ENCODE results near the gene VAV3.

The VAV3 gene

GRCh38 chr1:107544285-107544684, 420.7 kb downstream of the VAV3 start:
- Histone ChIP-seq H3K27ac (ENCODE audit: low read depth, low read length) (no peak overlapping the region), H3K4me1 (ENCODE audit: control insufficient read depth, insufficient read depth, low read length, unreplicated experiment) (no peaks in the 10 kb centered on the region), H3K36me3 (ENCODE audit: insufficient read depth, low read length) (no peaks in the 10 kb centered on the region), H2AFZ (ENCODE audit: low read length, unreplicated experiment) (no peak overlapping the region), H3K79me2 (ENCODE audit: control insufficient read depth, insufficient read depth, low read length, unreplicated experiment) (no peaks in the 10 kb centered on the region), H3K4me3 (ENCODE audit: low read depth, low read length) (no peak overlapping the region), H3K27me3 (ENCODE audit: insufficient read depth, low read length) (no peaks in the 10 kb centered on the region)

GRCh38 chr1:107541412-107541811, 423.6 kb downstream of the VAV3 start:
- Histone ChIP-seq H3K4me1 (ENCODE audit: control insufficient read depth, insufficient read depth, low read length, unreplicated experiment) (no peaks in the 10 kb centered on the region), H2AFZ (ENCODE audit: low read length, unreplicated experiment) (no peak overlapping the region), H3K36me3 (ENCODE audit: insufficient read depth, low read length) (no peaks in the 10 kb centered on the region), H3K27ac (ENCODE audit: low read depth, low read length) (no peak overlapping the region), H3K27me3 (ENCODE audit: insufficient read depth, low read length) (no peaks in the 10 kb centered on the region), H3K4me3 (ENCODE audit: low read depth, low read length) (no peak overlapping the region), H3K79me2 (ENCODE audit: control insufficient read depth, insufficient read depth, low read length, unreplicated experiment) (no peaks in the 10 kb centered on the region)

- no peaks in the 10 kb centered on the region for H3K36me3 ChIP-seq (ENCODE audit: insufficient read depth, low read length)
- H3K27me3 ChIP-seq (ENCODE audit: insufficient read depth, low read length) = no peaks in the 10 kb centered on the region
- H3K4me1 ChIP-seq (ENCODE audit: control insufficient read depth, insufficient read depth, low read length, unreplicated experiment) = no peaks in the 10 kb centered on the region
- no peak overlapping the region for H3K27ac ChIP-seq (ENCODE audit: low read depth, low read length)
- no peaks in the 10 kb centered on the region for H3K79me2 ChIP-seq (ENCODE audit: control insufficient read depth, insufficient read depth, low read length, unreplicated experiment)
- no peak overlapping the region for H2AFZ ChIP-seq (ENCODE audit: low read length, unreplicated experiment)
- H3K4me3 ChIP-seq (ENCODE audit: low read depth, low read length) = no peak overlapping the region
These were observed 426.5 kb downstream of the VAV3 start for GRCh38 chr1:107538502-107538901.

- H2AFZ ChIP-seq (ENCODE audit: low read length, unreplicated experiment) = no peak overlapping the region
These were observed 428.7 kb downstream of the VAV3 start for GRCh38 chr1:107536266-107536665.

GRCh38 chr1:107535091-107535490, 429.9 kb downstream of the VAV3 start:
- no peak overlapping the region for H2AFZ ChIP-seq (ENCODE audit: low read length, unreplicated experiment)
- 0 out of 2 replicates have a peak, but pooled peaks cover 4% of the 10 kb centered on the region for H3K27me3 ChIP-seq (ENCODE audit: insufficient read depth, low read length)
- H3K27ac ChIP-seq (ENCODE audit: low read depth, low read length) = no peak overlapping the region
- H3K4me1 ChIP-seq (ENCODE audit: control insufficient read depth, insufficient read depth, low read length, unreplicated experiment) = no peaks in the 10 kb centered on the region
- H3K4me3 ChIP-seq (ENCODE audit: low read depth, low read length) = no peak overlapping the region
- no peaks in the 10 kb centered on the region for H3K79me2 ChIP-seq (ENCODE audit: control insufficient read depth, insufficient read depth, low read length, unreplicated experiment)
- H3K36me3 ChIP-seq (ENCODE audit: insufficient read depth, low read length) = no peaks in the 10 kb centered on the region

More at GRCh38 chr1:107536266-107536665, 428.7 kb downstream of the VAV3 start:
- Histone ChIP-seq H3K4me3 (ENCODE audit: low read depth, low read length) (no peak overlapping the region), H3K4me1 (ENCODE audit: control insufficient read depth, insufficient read depth, low read length, unreplicated experiment) (no peaks in the 10 kb centered on the region), H3K27ac (ENCODE audit: low read depth, low read length) (no peak overlapping the region), H3K27me3 (ENCODE audit: insufficient read depth, low read length) (no peaks in the 10 kb centered on the region), H3K36me3 (ENCODE audit: insufficient read depth, low read length) (no peaks in the 10 kb centered on the region), H3K79me2 (ENCODE audit: control insufficient read depth, insufficient read depth, low read length, unreplicated experiment) (no peaks in the 10 kb centered on the region)

- Histone ChIP-seq H3K36me3 (ENCODE audit: insufficient read depth, low read length) (no peaks in the 10 kb centered on the region), H3K27ac (ENCODE audit: low read depth, low read length) (no peak overlapping the region), H3K79me2 (ENCODE audit: control insufficient read depth, insufficient read depth, low read length, unreplicated experiment) (no peaks in the 10 kb centered on the region), H2AFZ (ENCODE audit: low read length, unreplicated experiment) (no peak overlapping the region), H3K27me3 (ENCODE audit: insufficient read depth, low read length) (0 out of 2 replicates have a peak, but pooled peaks cover 4% of the 10 kb centered on the region), H3K4me1 (ENCODE audit: control insufficient read depth, insufficient read depth, low read length, unreplicated experiment) (no peaks in the 10 kb centered on the region), H3K4me3 (ENCODE audit: low read depth, low read length) (no peak overlapping the region)
These were observed 430.3 kb downstream of the VAV3 start for GRCh38 chr1:107534632-107535031.

- H3K27me3 ChIP-seq (ENCODE audit: insufficient read depth, low read length) = 0 out of 2 replicates have a peak, but pooled peaks cover 4% of the 10 kb centered on the region
- no peak overlapping the region for H3K27ac ChIP-seq (ENCODE audit: low read depth, low read length)
- no peak overlapping the region for H2AFZ ChIP-seq (ENCODE audit: low read length, unreplicated experiment)
- no peaks in the 10 kb centered on the region for H3K79me2 ChIP-seq (ENCODE audit: control insufficient read depth, insufficient read depth, low read length, unreplicated experiment)
- no peaks in the 10 kb centered on the region for H3K4me1 ChIP-seq (ENCODE audit: control insufficient read depth, insufficient read depth, low read length, unreplicated experiment)
- no peak overlapping the region for H3K4me3 ChIP-seq (ENCODE audit: low read depth, low read length)
- no peaks in the 10 kb centered on the region for H3K36me3 ChIP-seq (ENCODE audit: insufficient read depth, low read length)
These were observed 431.5 kb downstream of the VAV3 start for GRCh38 chr1:107533436-107533835.

GRCh38 chr1:107532318-107532717, 432.7 kb downstream of the VAV3 start:
- no peak overlapping the region for H2AFZ ChIP-seq (ENCODE audit: low read length, unreplicated experiment)
- no peaks in the 10 kb centered on the region for H3K36me3 ChIP-seq (ENCODE audit: insufficient read depth, low read length)
- H3K27ac ChIP-seq (ENCODE audit: low read depth, low read length) = no peak overlapping the region
- 0 out of 2 replicates have a peak, but pooled peaks cover 4% of the 10 kb centered on the region for H3K27me3 ChIP-seq (ENCODE audit: insufficient read depth, low read length)
- no peak overlapping the region for H3K4me3 ChIP-seq (ENCODE audit: low read depth, low read length)
- H3K4me1 ChIP-seq (ENCODE audit: control insufficient read depth, insufficient read depth, low read length, unreplicated experiment) = no peaks in the 10 kb centered on the region
- no peaks in the 10 kb centered on the region for H3K79me2 ChIP-seq (ENCODE audit: control insufficient read depth, insufficient read depth, low read length, unreplicated experiment)

- Histone ChIP-seq H3K27me3 (ENCODE audit: insufficient read depth, low read length) (0 out of 2 replicates have a peak, but pooled peaks cover 4% of the 10 kb centered on the region), H3K79me2 (ENCODE audit: control insufficient read depth, insufficient read depth, low read length, unreplicated experiment) (no peaks in the 10 kb centered on the region), H3K4me1 (ENCODE audit: control insufficient read depth, insufficient read depth, low read length, unreplicated experiment) (no peaks in the 10 kb centered on the region), H3K4me3 (ENCODE audit: low read depth, low read length) (no peak overlapping the region), H3K36me3 (ENCODE audit: insufficient read depth, low read length) (no peaks in the 10 kb centered on the region), H3K27ac (ENCODE audit: low read depth, low read length) (no peak overlapping the region), H2AFZ (ENCODE audit: low read length, unreplicated experiment) (no peak overlapping the region)
These were observed 433.7 kb downstream of the VAV3 start for GRCh38 chr1:107531065-107531908.

GRCh38 chr1:107530543-107530942, 434.4 kb downstream of the VAV3 start:
- no peaks in the 10 kb centered on the region for H3K4me1 ChIP-seq (ENCODE audit: control insufficient read depth, insufficient read depth, low read length, unreplicated experiment)
- H2AFZ ChIP-seq (ENCODE audit: low read length, unreplicated experiment) = no peak overlapping the region
- H3K27me3 ChIP-seq (ENCODE audit: insufficient read depth, low read length) = 0 out of 2 replicates have a peak, but pooled peaks cover 4% of the 10 kb centered on the region
- H3K79me2 ChIP-seq (ENCODE audit: control insufficient read depth, insufficient read depth, low read length, unreplicated experiment) = no peaks in the 10 kb centered on the region
- H3K4me3 ChIP-seq (ENCODE audit: low read depth, low read length) = no peak overlapping the region
- H3K36me3 ChIP-seq (ENCODE audit: insufficient read depth, low read length) = no peaks in the 10 kb centered on the region
- H3K27ac ChIP-seq (ENCODE audit: low read depth, low read length) = no peak overlapping the region
